ENCODE results near the gene ATN1.

The ATN1 gene

GRCh38 chr12:6944381-6945186 is 16.8 kb downstream of the ATN1 start:
- POLR2A ChIA-PET: interaction anchor here (0.6 to 8.4 kb wide), 57 partner anchors 8 to 256 kb away, joined by 3 to 450 read pairs (median 5); partner anchors contain the start of genes ATN1, C1RL, CDCA3 and CLSTN3
- CTCF ChIA-PET: interaction anchor here (0.5 to 4.8 kb wide), 19 partner anchors 12 to 185 kb away, joined by 3 to 47 read pairs (median 4); partner anchors contain the start of genes C1R and SPSB2
- DNase-seq (ENCODE audit: extremely low spot score): peak; percentile 74
- no peak for TF ChIP-seq ARNT (IDR thresholded peaks at IDR 0.05)
- TF ChIP-seq L3MBTL2 (conservative IDR thresholded peaks at IDR 0.05): peak; percentile 73
- no peak for TF ChIP-seq TARDBP (IDR thresholded peaks at IDR 0.05)
- no peak for TF ChIP-seq SP1 (IDR thresholded peaks at IDR 0.05)
- no peak for TF ChIP-seq ZNF384 (IDR thresholded peaks at IDR 0.05)
- TF ChIP-seq ELF4 (IDR thresholded peaks at IDR 0.05): peak; percentile 32

DNA sequence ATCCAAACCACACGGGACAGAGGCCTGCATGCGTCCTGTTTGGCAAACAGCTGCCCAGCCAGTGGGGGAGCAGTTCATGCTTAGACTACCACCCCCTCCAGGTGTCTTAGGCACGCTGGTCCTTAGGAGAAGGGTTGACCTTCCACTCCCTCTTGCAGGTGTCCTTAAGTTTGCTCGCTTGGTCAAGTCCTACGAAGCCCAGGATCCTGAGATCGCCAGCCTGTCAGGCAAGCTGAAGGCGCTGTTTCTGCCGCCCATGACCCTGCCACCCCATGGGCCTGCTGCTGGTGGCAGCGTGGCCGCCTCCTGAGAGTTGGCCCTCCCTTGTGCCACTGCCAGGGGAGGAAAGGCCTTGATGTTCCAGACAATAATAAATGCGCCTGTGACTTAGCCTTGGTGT is 17.9 kb downstream of the ATN1 start:
- TF ChIP-seq FOXM1 (IDR thresholded peaks at IDR 0.05; ENCODE audit: borderline replicate concordance) (no peak), SP1 (IDR thresholded peaks at IDR 0.05) (no peak), ELF4 (IDR thresholded peaks at IDR 0.05) (no peak), FOXK2 (IDR thresholded peaks at IDR 0.05) (no peak), TARDBP (IDR thresholded peaks at IDR 0.05) (no peak), HDGF (IDR thresholded peaks at IDR 0.05; ENCODE audit: borderline replicate concordance) (no peak), BHLHE40 (IDR thresholded peaks at IDR 0.05; ENCODE audit: borderline replicate concordance) (no peak), L3MBTL2 (conservative IDR thresholded peaks at IDR 0.05) (no peak), LEF1 (IDR thresholded peaks at IDR 0.05; ENCODE audit: borderline replicate concordance) (no peak), SUZ12 (IDR thresholded peaks at IDR 0.05) (no peak), ZNF384 (IDR thresholded peaks at IDR 0.05) (no peak)
- CTCF ChIA-PET: interaction anchor here (0.7 to 4.8 kb wide), 6 partner anchors 13 to 168 kb away, joined by 3 to 47 read pairs (median 8); no protein-coding TSS in a partner anchor
- DNase-seq (ENCODE audit: extremely low spot score): no peak
- POLR2A ChIA-PET: interaction anchor here (1.2 to 8.4 kb wide), 8 partner anchors 15 to 163 kb away, joined by 3 to 450 read pairs (median 26); partner anchors contain the start of genes C1RL, CDCA3, ENO2 and TPI1

GRCh38 chr12:6946033-6946919 is 18.5 kb downstream of the ATN1 start:
- no peak for DNase-seq (ENCODE audit: extremely low spot score)
- no peak for TF ChIP-seq SUZ12 (IDR thresholded peaks at IDR 0.05)
- TF ChIP-seq CTBP1 (IDR thresholded peaks at IDR 0.05; ENCODE audit: borderline replicate concordance): no peak
- TF ChIP-seq FOXK2 (IDR thresholded peaks at IDR 0.05): no peak
- no peak for TF ChIP-seq ZNF384 (IDR thresholded peaks at IDR 0.05)
- TF ChIP-seq FOXA1 (IDR thresholded peaks at IDR 0.05): no peak
- TF ChIP-seq LEF1 (IDR thresholded peaks at IDR 0.05; ENCODE audit: borderline replicate concordance): no peak
- no peak for TF ChIP-seq ARNT (IDR thresholded peaks at IDR 0.05)
- no peak for TF ChIP-seq SP1 (IDR thresholded peaks at IDR 0.05)
- TF ChIP-seq NFRKB (IDR thresholded peaks at IDR 0.05): no peak
- TF ChIP-seq TARDBP (IDR thresholded peaks at IDR 0.05): no peak
- TF ChIP-seq L3MBTL2 (conservative IDR thresholded peaks at IDR 0.05): no peak
- no peak for TF ChIP-seq ELF4 (IDR thresholded peaks at IDR 0.05)
- no peak for TF ChIP-seq BHLHE40 (IDR thresholded peaks at IDR 0.05; ENCODE audit: borderline replicate concordance)
- no peak for TF ChIP-seq HDGF (IDR thresholded peaks at IDR 0.05; ENCODE audit: borderline replicate concordance)
- no peak for TF ChIP-seq FOXM1 (IDR thresholded peaks at IDR 0.05; ENCODE audit: borderline replicate concordance)
- TF ChIP-seq, protein P1, sequence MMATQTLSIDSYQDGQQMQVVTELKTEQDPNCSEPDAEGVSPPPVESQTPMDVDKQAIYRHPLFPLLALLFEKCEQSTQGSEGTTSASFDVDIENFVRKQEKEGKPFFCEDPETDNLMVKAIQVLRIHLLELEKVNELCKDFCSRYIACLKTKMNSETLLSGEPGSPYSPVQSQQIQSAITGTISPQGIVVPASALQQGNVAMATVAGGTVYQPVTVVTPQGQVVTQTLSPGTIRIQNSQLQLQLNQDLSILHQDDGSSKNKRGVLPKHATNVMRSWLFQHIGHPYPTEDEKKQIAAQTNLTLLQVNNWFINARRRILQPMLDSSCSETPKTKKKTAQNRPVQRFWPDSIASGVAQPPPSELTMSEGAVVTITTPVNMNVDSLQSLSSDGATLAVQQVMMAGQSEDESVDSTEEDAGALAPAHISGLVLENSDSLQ (IDR thresholded peaks at IDR 0.05): no peak
- CTCF ChIA-PET: interaction anchor here (0.6 to 4.8 kb wide), 4 partner anchors 15 to 77 kb away, joined by 3 to 47 read pairs (median 13); no protein-coding TSS in a partner anchor
- POLR2A ChIA-PET: interaction anchor here (1.3 to 8.4 kb wide), 4 partner anchors 14 to 78 kb away, joined by 3 to 450 read pairs (median 34); partner anchors contain the start of gene TPI1

- TF ChIP-seq FOXM1 (IDR thresholded peaks at IDR 0.05; ENCODE audit: borderline replicate concordance): no peak
- no peak for TF ChIP-seq TARDBP (IDR thresholded peaks at IDR 0.05)
- no peak for TF ChIP-seq ARNT (IDR thresholded peaks at IDR 0.05)
- no peak for TF ChIP-seq FOXK2 (IDR thresholded peaks at IDR 0.05)
- ChIA-PET CTCF (interaction anchor here (0.6 to 4.8 kb wide), 3 partner anchors 15 to 57 kb away, joined by 3 to 47 read pairs (median 23); no protein-coding TSS in a partner anchor), POLR2A (interaction anchor here (1.3 to 8.4 kb wide), 4 partner anchors 13 to 79 kb away, joined by 3 to 450 read pairs (median 34); partner anchors contain the start of gene TPI1)
- no peak for DNase-seq (ENCODE audit: extremely low spot score)
Observed at GRCh38 chr12:6946920-6947374, 19.2 kb downstream of the ATN1 start.

- ChIA-PET CTCF (interaction anchor here (4.8 kb wide), 1 partner anchor 14 kb away, joined by 47 read pairs; no protein-coding TSS in a partner anchor), POLR2A (interaction anchor here (1.3 to 8.4 kb wide), 3 partner anchors 13 to 80 kb away, joined by 3 to 450 read pairs (median 59); partner anchors contain the start of gene TPI1)
- no peak for DNase-seq (ENCODE audit: extremely low spot score)
- TF ChIP-seq L3MBTL2 (conservative IDR thresholded peaks at IDR 0.05) (no peak), SUZ12 (IDR thresholded peaks at IDR 0.05) (no peak), HDGF (IDR thresholded peaks at IDR 0.05; ENCODE audit: borderline replicate concordance) (no peak), CTBP1 (IDR thresholded peaks at IDR 0.05; ENCODE audit: borderline replicate concordance) (no peak), ZNF384 (IDR thresholded peaks at IDR 0.05) (no peak), FOXK2 (IDR thresholded peaks at IDR 0.05) (no peak), NFRKB (IDR thresholded peaks at IDR 0.05) (no peak), LEF1 (IDR thresholded peaks at IDR 0.05; ENCODE audit: borderline replicate concordance) (no peak), ARNT (IDR thresholded peaks at IDR 0.05) (no peak), SP1 (IDR thresholded peaks at IDR 0.05) (no peak), BHLHE40 (IDR thresholded peaks at IDR 0.05; ENCODE audit: borderline replicate concordance) (no peak), FOXA1 (IDR thresholded peaks at IDR 0.05) (no peak), TARDBP (IDR thresholded peaks at IDR 0.05) (no peak)
Observed at GRCh38 chr12:6947615-6948014, 19.9 kb downstream of the ATN1 start.
